Neural cell (in vitro differentiated cells): ENCODE results near the gene CPN1. TPM values are rescaled to one million over a fixed set of nuclear protein-coding genes. Genes with fewer than 3 reads are reported as not detected.
"Not testable (repeated sequence)": the region's sequence is repeated elsewhere in the genome, so short reads cannot be mapped to it uniquely, and the experiment has no call there.

Source experiments
- H2AFZ ChIP-seq: fragments of 200-600, 300-800 bp; sonication (generic), shearing (Covaris generic); 2 replicates; pipeline ENCODE4 v1.6.0; 2014; ENCODE audit warnings: low read depth, mild to moderate bottlenecking, antibody characterized with exemption, low read length, moderate library complexity
- H3F3A ChIP-seq: fragments of 200-600 bp; shearing (Covaris generic); 2 replicates; pipeline ENCODE4 v1.6.1; 2016; ENCODE audit warnings: mild to moderate bottlenecking, moderate library complexity, mixed read lengths, antibody characterized with exemption, low read length; ENCODE audit not compliant: insufficient read depth, poor library complexity, severe bottlenecking
- H3K27ac ChIP-seq: fragments of 200-600, 300-800 bp; sonication (generic), shearing (Covaris generic); 2 replicates; pipeline ENCODE4 v1.5.1; 2014; ENCODE audit warnings: mild to moderate bottlenecking, low read length, moderate library complexity
- H3K27me3 ChIP-seq: fragments of 300-800, 200-600 bp; sonication (generic), shearing (Covaris generic); 2 replicates; pipeline ENCODE4 v1.6.0; 2014; ENCODE audit warnings: mild to moderate bottlenecking, low read depth, low read length, moderate library complexity; ENCODE audit not compliant: insufficient read depth
- H3K36me3 ChIP-seq: fragments of 300-800, 200-600 bp; sonication (generic), shearing (Covaris generic); 2 replicates; pipeline ENCODE4 v1.5.1; 2014; ENCODE audit warnings: mild to moderate bottlenecking, antibody characterized with exemption, low read length, moderate library complexity; ENCODE audit not compliant: insufficient read depth
- H3K4me2 ChIP-seq: fragments of 300-800, 200-600 bp; sonication (generic), shearing (Covaris generic); 2 replicates; pipeline ENCODE4 v1.6.0; 2014; ENCODE audit warnings: mild to moderate bottlenecking, low read length
- H3K4me3 ChIP-seq: fragments of 300-800, 200-600 bp; sonication (generic), shearing (Covaris generic); 2 replicates; pipeline ENCODE4 v1.5.1; 2014; ENCODE audit warnings: mild to moderate bottlenecking, low read length, moderate library complexity
- H3K79me2 ChIP-seq: fragments of 200-600 bp; shearing (Covaris generic); replicated peaks from 2 replicates; pipeline ENCODE4 v1.6.0; 2014; ENCODE audit warnings: mild to moderate bottlenecking, low read length, moderate library complexity; ENCODE audit not compliant: insufficient read depth
- H3K9ac ChIP-seq: fragments of 300-800, 200-600 bp; sonication (generic), shearing (Covaris generic); 2 replicates; pipeline ENCODE4 v1.6.1; 2016; ENCODE audit warnings: mild to moderate bottlenecking, low read length, mixed read lengths
- H3K9me2 ChIP-seq: fragments of 200-600 bp; shearing (Covaris generic); 2 replicates; pipeline ENCODE4 v1.6.1; 2016; ENCODE audit warnings: mild to moderate bottlenecking, low read length, mixed read lengths; ENCODE audit not compliant: insufficient read depth
- H3K9me3 ChIP-seq: fragments of 200-600, 300-800 bp; sonication (generic), shearing (Covaris generic); 2 replicates; pipeline ENCODE4 v1.6.1; 2016; ENCODE audit warnings: mild to moderate bottlenecking, mixed run types, low read length, moderate library complexity, mixed read lengths
- H4K20me1 ChIP-seq: fragments of 200-600 bp; shearing (Covaris generic); 2 replicates; pipeline ENCODE4 v1.6.1; 2016; ENCODE audit warnings: mild to moderate bottlenecking, mixed run types; ENCODE audit not compliant: insufficient read depth
- CTCF ChIP-seq: fragments of 450-650 bp; IDR thresholded peaks from 2 replicates; pipeline ENCODE4 v1.5.1; 2014; ENCODE audit warnings: antibody characterized with exemption, mild to moderate bottlenecking, moderate library complexity; ENCODE audit not compliant: poor library complexity, severe bottlenecking
- EP300 ChIP-seq: fragments of 450-650 bp; conservative IDR thresholded peaks from 2 replicates; pipeline ENCODE4 v1.6.1; 2014; ENCODE audit warnings: antibody characterized with exemption, mild to moderate bottlenecking, moderate library complexity; ENCODE audit not compliant: poor library complexity, severe bottlenecking
- EZH2 ChIP-seq: fragments of 200-600, 300-800 bp; shearing (Covaris generic), sonication (generic); IDR thresholded peaks from 2 replicates; pipeline ENCODE4 v1.6.1; 2014; ENCODE audit warnings: antibody characterized with exemption, low read length, borderline replicate concordance, mild to moderate bottlenecking; ENCODE audit not compliant: insufficient read depth, poor library complexity, severe bottlenecking
- POLR2AphosphoS5 ChIP-seq: IDR thresholded peaks from 2 replicates; pipeline ENCODE4 v1.6.1; 2012
- RAD21 ChIP-seq: fragments of 450-650 bp; conservative IDR thresholded peaks from 2 replicates; pipeline ENCODE4 v1.6.1; 2014; ENCODE audit warnings: antibody characterized with exemption, mild to moderate bottlenecking, moderate library complexity
- REST ChIP-seq: IDR thresholded peaks from 2 replicates; pipeline ENCODE4 v1.6.1; 2012; ENCODE audit warnings: borderline replicate concordance
- SMC3 ChIP-seq: fragments of 450-650 bp; conservative IDR thresholded peaks from 2 replicates; pipeline ENCODE4 v1.6.1; 2014; ENCODE audit warnings: antibody characterized with exemption, mild to moderate bottlenecking, moderate library complexity; ENCODE audit not compliant: poor library complexity
- TAF1 ChIP-seq: IDR thresholded peaks from 2 replicates; pipeline ENCODE4 v1.6.1; 2012; ENCODE audit warnings: low read depth
- polyA plus RNA-seq: library from polyadenylated mRNA; depleted of rRNA; stranded (reverse); fragments of >200 nt; gene quantifications from 2 replicates; pipeline ENCODE4 v1.2.3, GENCODE V29; 2014

CPN1 gene
- polyA plus RNA-seq, 1 donor from 2014 or later = not detected

- no peaks in the 10 kb centered on the region for H3F3A ChIP-seq
- H3K4me2 ChIP-seq = no peak overlapping the region
- H3K9me2 ChIP-seq = no peaks in the 10 kb centered on the region
- H3K27ac ChIP-seq = no peak overlapping the region
- no peaks in the 10 kb centered on the region for H3K27me3 ChIP-seq
- TF ChIP-seq CTCF (no peak), POLR2AphosphoS5 (no peak), TAF1 (no peak), SMC3 (no peak), EZH2 (no peak), REST (no peak), EP300 (no peak), RAD21 (no peak)
- H4K20me1 ChIP-seq = no peaks in the 10 kb centered on the region
- no peak overlapping the region for H3K4me3 ChIP-seq
- H3K79me2 ChIP-seq = no peaks in the 10 kb centered on the region
- no peaks in the 10 kb centered on the region for H3K9me3 ChIP-seq
- no peak overlapping the region for H2AFZ ChIP-seq
- no peaks in the 10 kb centered on the region for H3K36me3 ChIP-seq
- H3K9ac ChIP-seq = no peak overlapping the region
Measured at GRCh38 chr10:100083623-100084022, 2.0 kb upstream of the CPN1 start.

GRCh38 chr10:100082276-100082675 lies 607 bp upstream of the CPN1 start:
- H3K27ac ChIP-seq, H3K27me3 ChIP-seq, H2AFZ ChIP-seq, H3K4me2 ChIP-seq, H3K9ac ChIP-seq, H3K4me3 ChIP-seq, H3K9me2 ChIP-seq, H3K79me2 ChIP-seq, H3K9me3 ChIP-seq, H3K36me3 ChIP-seq, H3F3A ChIP-seq, H4K20me1 ChIP-seq: not testable (repeated sequence)

- no peak overlapping the region for H3K9ac ChIP-seq
- no peaks in the 10 kb centered on the region for H3F3A ChIP-seq
- no peaks in the 10 kb centered on the region for H4K20me1 ChIP-seq
- H3K4me2 ChIP-seq = no peak overlapping the region
- H3K9me3 ChIP-seq = no peaks in the 10 kb centered on the region
- no peak overlapping the region for H3K4me3 ChIP-seq
- H3K27ac ChIP-seq = no peak overlapping the region
- no peak overlapping the region for H2AFZ ChIP-seq
- H3K36me3 ChIP-seq = no peaks in the 10 kb centered on the region
- no peaks in the 10 kb centered on the region for H3K79me2 ChIP-seq
- no peaks in the 10 kb centered on the region for H3K27me3 ChIP-seq
- TF ChIP-seq POLR2AphosphoS5 (no peak), EP300 (no peak), EZH2 (no peak)
- H3K9me2 ChIP-seq = no peaks in the 10 kb centered on the region
Measured at GRCh38 chr10:100076750-100077149, 4.9 kb downstream of the CPN1 start.
